ENCODE results near the gene ZNF418.
"Not testable (repeated sequence)": the region's sequence is repeated elsewhere in the genome, so short reads cannot be mapped to it uniquely, and the experiment has no call there.

Gene ZNF418

DNA sequence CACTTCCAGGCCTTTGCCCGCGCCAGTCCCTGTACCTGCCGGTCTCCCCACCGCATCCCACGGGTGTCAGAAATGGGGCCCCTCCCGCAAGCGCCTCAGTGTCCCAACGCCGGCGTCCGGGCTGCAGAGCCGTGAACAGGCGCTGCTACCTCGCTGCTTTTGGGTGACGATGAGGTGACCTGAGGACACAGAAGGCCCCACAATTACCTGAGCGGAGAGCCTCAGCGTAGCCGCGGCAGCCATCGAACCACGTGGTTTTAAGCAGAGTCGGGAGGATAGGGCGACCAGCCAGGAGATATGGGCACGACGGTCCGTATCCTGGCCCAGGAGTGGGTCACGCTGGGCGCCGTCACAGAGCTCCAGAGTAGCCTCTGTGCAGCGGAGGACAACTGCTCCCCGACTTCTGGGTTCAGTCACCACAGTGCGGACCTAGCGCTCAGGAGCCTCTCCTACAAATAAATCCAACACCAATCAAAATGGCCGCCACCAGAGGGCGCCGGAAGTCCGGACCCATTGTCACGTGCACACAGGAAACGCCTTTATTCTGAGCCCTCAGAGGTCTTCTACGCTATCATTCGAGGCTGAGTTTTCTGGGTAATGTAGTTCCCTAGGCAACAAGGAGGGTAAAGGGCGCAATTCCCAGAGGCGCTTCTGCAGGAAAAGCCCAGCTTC, 46.5 kb downstream of the ZNF418 start, which contains the start of gene ZNF814:
Gene ZNF814 (minus strand): TSS at position 478 of the 672 bp plus-strand sequence. CDS start 235 bp downstream, at position 243.
- peak; percentile 89 for DNase-seq

DNA sequence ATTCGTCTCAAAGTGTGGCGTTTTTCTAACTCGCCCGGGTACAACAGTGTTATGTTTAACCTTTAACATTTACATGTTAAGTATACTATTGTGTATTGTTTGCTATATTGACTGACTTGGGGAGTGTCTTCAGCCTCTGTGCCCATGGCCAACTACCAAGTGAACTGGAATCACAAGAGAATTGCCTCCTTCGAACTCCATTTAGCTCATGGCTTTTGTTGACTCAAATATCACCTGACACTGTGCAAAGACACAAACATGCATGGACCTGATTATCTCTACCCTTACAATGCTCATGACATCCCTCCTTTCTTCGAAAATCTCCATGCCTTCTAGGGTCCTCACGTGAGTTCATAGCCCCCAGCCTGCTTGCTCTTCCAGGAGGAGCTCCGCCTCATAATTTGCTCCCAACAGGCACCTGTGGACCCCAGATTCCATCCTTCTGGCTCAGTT, 47.1 kb downstream of the ZNF418 start:
- no peak for DNase-seq

DNA sequence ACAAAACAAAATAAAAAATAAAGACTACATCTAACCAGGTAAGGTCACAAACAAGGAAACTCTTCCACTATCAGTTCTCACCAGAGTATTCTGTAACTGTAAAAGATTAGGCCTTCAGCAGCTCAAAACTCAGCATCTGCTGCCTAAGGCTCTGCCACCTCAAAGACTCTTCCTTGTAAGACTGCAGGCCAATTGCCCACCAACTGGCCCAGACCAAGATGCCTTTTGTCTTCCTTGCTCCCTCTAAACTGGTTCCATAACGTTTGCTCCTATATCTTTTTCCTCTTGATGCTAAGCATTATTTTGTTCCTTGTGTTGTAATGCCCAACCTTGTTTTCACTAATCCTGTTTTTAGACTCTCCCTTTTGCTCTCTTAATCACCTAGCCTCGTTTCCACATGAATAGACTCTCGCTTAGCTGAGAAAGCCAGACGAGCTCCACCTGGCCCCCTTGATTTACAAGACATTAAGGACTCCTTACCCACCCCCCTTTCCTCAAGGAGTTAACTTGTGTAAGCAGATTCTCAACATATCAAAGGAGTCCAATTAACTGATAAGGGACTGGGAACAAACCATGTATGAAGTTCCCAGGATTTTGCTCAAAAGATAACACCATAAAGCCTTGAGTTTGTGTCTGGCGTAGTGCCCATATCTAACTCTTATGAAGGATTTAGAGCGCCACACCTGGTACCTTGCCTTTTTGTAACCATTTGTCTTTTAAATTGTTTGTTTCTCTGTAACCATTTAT, 47.8 kb downstream of the ZNF418 start:
- DNase-seq = no peak

DNA sequence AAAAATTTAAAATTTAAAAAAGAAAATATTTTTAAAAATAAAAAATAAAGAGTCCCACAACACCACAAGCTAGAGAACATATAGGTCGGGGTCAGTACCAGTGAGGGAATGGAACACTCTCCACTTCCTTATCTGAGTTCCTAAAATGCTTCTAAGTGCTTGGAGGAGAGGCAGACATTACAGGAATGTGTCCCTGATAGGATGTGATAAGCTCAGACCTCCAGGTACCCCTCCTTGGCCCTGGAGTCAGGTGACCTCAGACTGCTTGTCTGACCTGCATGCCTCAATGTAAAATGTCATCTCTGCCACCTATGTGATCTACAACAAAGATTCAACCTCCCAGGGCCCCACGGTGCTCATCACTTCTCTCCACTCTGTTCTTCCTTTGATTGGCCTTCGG, 49.2 kb downstream of the ZNF418 start:
- DNase-seq = no peak

DNA sequence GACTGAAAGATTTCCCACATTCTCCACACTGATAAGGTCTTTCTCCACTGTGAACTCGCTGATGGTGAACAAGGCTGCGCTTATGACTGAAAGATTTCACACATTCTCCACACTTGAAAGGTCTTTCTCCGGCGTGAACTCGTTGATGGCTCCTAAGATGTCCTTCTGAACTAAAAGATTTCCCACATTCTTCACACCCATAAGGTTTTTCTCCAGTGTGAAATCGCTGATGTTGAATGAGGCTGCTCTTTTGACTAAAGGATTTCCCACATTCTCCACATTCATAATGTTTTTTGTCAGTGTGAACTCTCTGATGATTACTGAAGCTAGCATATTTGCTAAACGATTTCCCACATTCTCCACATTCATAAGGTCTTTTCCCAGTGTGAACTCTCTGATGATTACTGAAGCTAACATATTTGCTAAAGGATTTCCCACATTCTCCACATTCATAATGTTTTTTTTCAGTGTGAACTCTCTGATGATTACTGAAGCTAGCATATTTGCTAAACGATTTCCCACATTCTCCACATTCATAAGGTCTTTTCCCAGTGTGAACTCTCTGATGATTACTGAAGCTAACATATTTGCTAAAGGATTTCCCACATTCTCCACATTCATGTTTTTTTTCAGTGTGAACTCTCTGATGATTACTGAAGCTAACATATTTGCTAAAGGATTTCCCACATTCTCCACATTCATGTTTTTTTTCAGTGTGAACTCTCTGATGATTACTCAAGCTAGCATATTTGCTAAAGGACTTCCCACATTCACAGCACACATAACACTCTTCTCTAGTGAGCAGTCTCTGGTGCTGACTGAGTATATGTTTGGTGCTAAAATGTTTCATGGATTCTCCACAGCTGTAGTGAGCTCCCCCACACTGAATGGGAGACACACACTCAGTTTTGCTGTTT, 61.1 kb downstream of the ZNF418 start:
- DNase-seq = not testable (repeated sequence)

DNA sequence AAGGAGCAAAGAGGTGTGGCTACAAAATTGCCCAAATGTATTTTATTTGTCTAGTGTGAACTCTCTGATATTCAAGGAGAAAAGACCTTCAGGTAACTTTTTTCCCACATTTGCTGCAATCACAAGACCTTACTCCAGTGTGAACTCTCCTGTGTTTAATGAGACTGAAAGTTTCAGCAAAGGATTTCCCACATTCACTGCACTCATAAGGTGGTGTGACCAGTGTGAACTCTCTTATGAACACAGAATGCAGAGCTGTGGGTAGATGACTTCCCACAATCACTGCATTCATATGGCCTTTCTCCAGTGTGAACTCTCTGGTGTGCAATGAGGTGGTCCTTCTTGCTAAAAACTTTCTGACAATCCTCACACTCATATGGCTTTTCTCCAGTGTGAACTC, 62.8 kb downstream of the ZNF418 start:
- DNase-seq = no peak
